ENCODE measurements around the gene BCKDHA. TPM values are rescaled to one million over a fixed set of nuclear protein-coding genes. Genes with fewer than 3 reads are reported as not detected.

Gene BCKDHA
- polyA plus RNA-seq, 1 donor (not counting 4 experiments of a cell fraction or from before 2014, with no cell fraction given), result 7.5 TPM

DNA sequence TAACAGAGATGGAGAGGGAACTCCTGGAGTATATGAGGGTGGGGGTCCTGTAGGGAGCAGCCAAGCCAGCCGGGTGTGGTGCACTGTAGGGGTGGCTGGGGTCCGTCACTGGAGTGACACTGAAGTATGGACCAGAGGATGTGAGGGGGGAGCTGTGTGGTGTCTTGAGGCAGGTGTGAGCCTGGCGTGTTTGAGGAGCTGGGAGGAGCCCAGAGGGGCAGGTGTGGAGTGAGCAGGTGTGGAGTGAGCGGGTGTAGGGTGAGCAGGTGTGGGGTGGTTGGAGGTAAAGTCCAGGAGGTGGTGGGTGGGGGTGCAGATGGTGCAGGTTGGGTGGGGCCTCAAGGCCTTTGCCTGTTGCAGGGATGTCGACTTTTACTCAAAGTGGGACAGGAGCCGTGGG lies 23.7 kb downstream of the BCKDHA start:
- dilution Hi-C loops (cut with MboI; ENCODE audit: extremely low pct_ligation_motif_present, low sequenced_read_pairs), result no loop called here
- Histone ChIP-seq H3K9ac (ENCODE audit: control insufficient read depth, extremely low read depth, insufficient read depth, low read length) (no peak overlapping the region), H3K4me2 (ENCODE audit: control insufficient read depth, extremely low read depth, insufficient read depth, low read depth, low read length) (no peak overlapping the region), H3K4me1 (ENCODE audit: control insufficient read depth, extremely low read depth, insufficient read depth, low read length) (no peaks in the 10 kb centered on the region), H3K79me2 (ENCODE audit: control insufficient read depth, insufficient read depth, low read length) (peaks cover 1% of the 10 kb centered on the region), H4K20me1 (ENCODE audit: control insufficient read depth, extremely low read depth, insufficient read depth, low read length) (no peaks in the 10 kb centered on the region), H3K9me3 (ENCODE audit: control insufficient read depth, low read depth, low read length) (no peaks in the 10 kb centered on the region), H3K4me3 (ENCODE audit: control insufficient read depth in 2 of 3, extremely low read depth in 1 of 3, insufficient read depth in 2 of 3, low read depth in 1 of 3, low read length in 3 of 3) (no peak overlapping the region), H3K36me3 (ENCODE audit: control insufficient read depth in 2 of 2, extremely low read depth in 1 of 2, insufficient read depth in 2 of 2, low read length in 2 of 2) (peaks cover 16 to 19% of the 10 kb centered on the region in 2 experiments), H2AFZ (ENCODE audit: control insufficient read depth, low read length) (no peak overlapping the region), H3K9me1 (ENCODE audit: control insufficient read depth, extremely low read depth, insufficient read depth, low read length) (no peaks in the 10 kb centered on the region), H3K27me3 (ENCODE audit: control insufficient read depth, extremely low read depth, insufficient read depth, low read length) (no peaks in the 10 kb centered on the region), H3K27ac (ENCODE audit: control insufficient read depth, insufficient read depth, low read length) (no peak overlapping the region)
- DNase-seq (ENCODE audit: low read depth, low spot score), result no peak
- FAIRE-seq, result no peak
- TF ChIP-seq, protein P1, sequence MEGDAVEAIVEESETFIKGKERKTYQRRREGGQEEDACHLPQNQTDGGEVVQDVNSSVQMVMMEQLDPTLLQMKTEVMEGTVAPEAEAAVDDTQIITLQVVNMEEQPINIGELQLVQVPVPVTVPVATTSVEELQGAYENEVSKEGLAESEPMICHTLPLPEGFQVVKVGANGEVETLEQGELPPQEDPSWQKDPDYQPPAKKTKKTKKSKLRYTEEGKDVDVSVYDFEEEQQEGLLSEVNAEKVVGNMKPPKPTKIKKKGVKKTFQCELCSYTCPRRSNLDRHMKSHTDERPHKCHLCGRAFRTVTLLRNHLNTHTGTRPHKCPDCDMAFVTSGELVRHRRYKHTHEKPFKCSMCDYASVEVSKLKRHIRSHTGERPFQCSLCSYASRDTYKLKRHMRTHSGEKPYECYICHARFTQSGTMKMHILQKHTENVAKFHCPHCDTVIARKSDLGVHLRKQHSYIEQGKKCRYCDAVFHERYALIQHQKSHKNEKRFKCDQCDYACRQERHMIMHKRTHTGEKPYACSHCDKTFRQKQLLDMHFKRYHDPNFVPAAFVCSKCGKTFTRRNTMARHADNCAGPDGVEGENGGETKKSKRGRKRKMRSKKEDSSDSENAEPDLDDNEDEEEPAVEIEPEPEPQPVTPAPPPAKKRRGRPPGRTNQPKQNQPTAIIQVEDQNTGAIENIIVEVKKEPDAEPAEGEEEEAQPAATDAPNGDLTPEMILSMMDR (optimal IDR thresholded peaks at IDR 0.05 in 1 of 3, IDR thresholded peaks at IDR 0.05 in 1 of 3, conservative IDR thresholded peaks at IDR 0.05 in 1 of 3; ENCODE audit: extremely low read depth in 1 of 3, insufficient read depth in 2 of 3, low read length in 3 of 3), result no peak
- no peak for TF ChIP-seq EZH2 (IDR thresholded peaks at IDR 0.05; ENCODE audit: low read length)

DNA sequence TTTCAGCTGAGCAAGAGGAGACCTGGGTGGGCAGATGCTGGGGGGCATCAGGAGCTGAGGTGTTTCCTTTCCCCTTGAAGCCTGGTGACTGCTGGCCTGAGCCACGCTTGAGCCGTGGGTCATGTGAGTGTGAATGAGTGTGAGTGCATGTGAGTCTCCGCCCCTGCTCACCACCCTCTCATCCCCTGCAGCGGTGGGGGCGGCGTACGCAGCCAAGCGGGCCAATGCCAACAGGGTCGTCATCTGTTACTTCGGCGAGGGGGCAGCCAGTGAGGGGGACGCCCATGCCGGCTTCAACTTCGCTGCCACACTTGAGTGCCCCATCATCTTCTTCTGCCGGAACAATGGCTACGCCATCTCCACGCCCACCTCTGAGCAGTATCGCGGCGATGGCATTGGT lies 24.4 kb downstream of the BCKDHA start:
- no peak for FAIRE-seq
- H3K27ac ChIP-seq (ENCODE audit: control insufficient read depth, insufficient read depth, low read length), result no peak overlapping the region
- H3K4me3 ChIP-seq (ENCODE audit: control insufficient read depth in 2 of 3, extremely low read depth in 1 of 3, insufficient read depth in 2 of 3, low read depth in 1 of 3, low read length in 3 of 3), result no peak overlapping the region
- no peaks in the 10 kb centered on the region for H3K9me1 ChIP-seq (ENCODE audit: control insufficient read depth, extremely low read depth, insufficient read depth, low read length)
- no peak overlapping the region for H3K4me2 ChIP-seq (ENCODE audit: control insufficient read depth, extremely low read depth, insufficient read depth, low read depth, low read length)
- dilution Hi-C loops (cut with MboI; ENCODE audit: extremely low pct_ligation_motif_present, low sequenced_read_pairs), result no loop called here
- H2AFZ ChIP-seq (ENCODE audit: control insufficient read depth, low read length), result no peak overlapping the region
- H3K36me3 ChIP-seq (ENCODE audit: control insufficient read depth in 2 of 2, extremely low read depth in 1 of 2, insufficient read depth in 2 of 2, low read length in 2 of 2), result peaks cover 16 to 19% of the 10 kb centered on the region in 2 experiments
- TF ChIP-seq, protein P1 (optimal IDR thresholded peaks at IDR 0.05 in 1 of 3, IDR thresholded peaks at IDR 0.05 in 1 of 3, conservative IDR thresholded peaks at IDR 0.05 in 1 of 3; ENCODE audit: extremely low read depth in 1 of 3, insufficient read depth in 2 of 3, low read length in 3 of 3), result no peak
- TF ChIP-seq EZH2 (IDR thresholded peaks at IDR 0.05; ENCODE audit: low read length), result no peak
- H4K20me1 ChIP-seq (ENCODE audit: control insufficient read depth, extremely low read depth, insufficient read depth, low read length), result no peaks in the 10 kb centered on the region
- peaks cover 4% of the 10 kb centered on the region for H3K4me1 ChIP-seq (ENCODE audit: control insufficient read depth, extremely low read depth, insufficient read depth, low read length)
- no peak overlapping the region for H3K9ac ChIP-seq (ENCODE audit: control insufficient read depth, extremely low read depth, insufficient read depth, low read length)
- H3K27me3 ChIP-seq (ENCODE audit: control insufficient read depth, extremely low read depth, insufficient read depth, low read length), result no peaks in the 10 kb centered on the region
- peaks cover 1% of the 10 kb centered on the region for H3K79me2 ChIP-seq (ENCODE audit: control insufficient read depth, insufficient read depth, low read length)
- no peaks in the 10 kb centered on the region for H3K9me3 ChIP-seq (ENCODE audit: control insufficient read depth, low read depth, low read length)
- DNase-seq (ENCODE audit: low read depth, low spot score), result no peak

All from keratinocyte (primary cell).